ENCODE measurements around the gene SNX19. TPM values are rescaled to one million over a fixed set of nuclear protein-coding genes. Genes with fewer than 3 reads are reported as not detected.

Gene SNX19
- polyA plus RNA-seq, 3 donors = 14.2 to 35.5 (median 16.2) TPM

DNA sequence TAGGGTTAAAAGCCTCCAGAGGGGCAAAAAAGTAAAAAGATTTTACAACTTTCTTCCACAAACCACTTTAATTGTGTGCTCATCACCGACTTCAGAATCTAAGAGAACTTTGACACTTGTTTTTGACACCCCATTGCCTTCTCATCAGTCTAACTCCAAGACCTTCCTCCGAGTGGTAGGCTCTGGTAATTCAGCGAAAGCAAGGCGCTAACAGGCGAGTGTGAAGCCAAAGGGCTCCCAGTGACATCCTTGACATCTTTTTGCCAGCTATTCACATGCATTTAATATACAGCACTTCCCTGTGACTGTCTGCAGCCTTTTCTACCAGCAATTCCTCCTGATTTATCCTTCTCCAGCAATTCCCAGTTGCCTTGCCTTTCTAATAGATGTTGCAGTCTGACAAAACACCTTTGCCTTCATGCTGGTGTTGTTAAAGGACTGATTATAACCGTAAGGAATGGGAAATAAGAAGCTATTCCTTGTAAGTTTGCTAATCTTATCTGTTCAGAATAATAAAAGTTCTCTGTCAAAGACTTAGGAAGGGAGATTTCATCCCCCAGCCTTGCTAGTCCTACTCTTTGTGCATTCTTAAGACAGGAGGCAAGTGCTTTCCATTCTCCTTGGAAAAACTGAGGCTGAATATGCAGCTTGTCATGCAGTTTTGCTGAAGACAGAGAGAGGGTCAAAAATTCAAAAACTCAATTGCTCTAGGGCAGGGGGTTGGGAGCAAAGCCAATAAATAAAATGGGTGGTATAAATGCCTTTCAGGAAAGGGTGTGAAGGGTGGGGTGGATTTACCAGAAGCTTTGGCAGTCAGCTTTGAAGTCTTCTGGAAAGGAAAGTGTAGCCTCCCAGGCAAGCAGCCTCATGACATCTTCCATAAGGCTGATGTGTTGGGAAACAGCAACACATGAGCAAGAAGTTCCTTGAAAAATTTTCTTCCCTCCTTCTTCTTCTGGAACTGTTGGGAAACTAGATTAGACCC, 39.1 kb downstream of the SNX19 start:
- WGBS, 3 donors = 77 to 82% (median 80%) methylated on average over 6 of the region's 6 CpGs
- H3K27ac ChIP-seq (ENCODE audit: low read depth, low read length) = no peak overlapping the region

- no peak overlapping the region for H3K27ac ChIP-seq (ENCODE audit: low read depth, low read length)
- 70 to 80% (median 77%) methylated on average over 4 of the region's 4 CpGs for WGBS, 3 donors
These were observed 40.2 kb downstream of the SNX19 start for GRCh38 chr11:130876100-130876499.

DNA sequence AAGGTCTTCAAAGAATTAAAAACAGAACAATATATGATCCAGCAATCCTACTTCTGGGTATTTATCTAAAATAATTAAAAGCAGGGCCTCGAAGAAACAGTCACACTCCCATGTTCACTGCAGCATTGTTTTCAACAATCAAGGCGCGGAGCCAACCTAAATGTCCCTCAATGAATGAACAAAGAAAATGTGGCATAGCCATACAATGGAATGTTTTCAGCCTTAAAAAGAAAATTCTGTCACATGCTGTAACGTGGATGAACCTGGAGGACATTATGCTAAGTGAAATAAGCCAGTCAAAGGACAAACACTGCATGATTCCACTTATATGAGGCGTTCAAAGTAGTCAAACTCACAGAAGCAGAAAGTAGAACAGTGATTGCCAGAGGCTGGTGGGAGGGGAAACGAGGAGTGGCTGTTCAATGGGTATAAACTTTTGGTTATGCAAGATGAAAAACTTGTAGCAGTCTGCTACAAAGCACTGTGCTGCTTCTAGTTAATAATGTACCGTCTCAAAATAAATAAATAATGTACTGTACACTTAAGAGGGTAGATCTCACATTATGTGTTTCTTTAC, 41.2 kb downstream of the SNX19 start:
- 90 to 95% (median 91%) methylated on average over 7 of the region's 7 CpGs for WGBS, 3 donors
- no peak overlapping the region for H3K27ac ChIP-seq (ENCODE audit: low read depth, low read length)

GRCh38 chr11:130874396-130874795, 41.9 kb downstream of the SNX19 start:
- H3K27ac ChIP-seq (ENCODE audit: low read depth, low read length) = no peak overlapping the region
- 30 to 87% (median 40%) methylated on average over 1 of the region's 1 CpG for WGBS, 3 donors

DNA sequence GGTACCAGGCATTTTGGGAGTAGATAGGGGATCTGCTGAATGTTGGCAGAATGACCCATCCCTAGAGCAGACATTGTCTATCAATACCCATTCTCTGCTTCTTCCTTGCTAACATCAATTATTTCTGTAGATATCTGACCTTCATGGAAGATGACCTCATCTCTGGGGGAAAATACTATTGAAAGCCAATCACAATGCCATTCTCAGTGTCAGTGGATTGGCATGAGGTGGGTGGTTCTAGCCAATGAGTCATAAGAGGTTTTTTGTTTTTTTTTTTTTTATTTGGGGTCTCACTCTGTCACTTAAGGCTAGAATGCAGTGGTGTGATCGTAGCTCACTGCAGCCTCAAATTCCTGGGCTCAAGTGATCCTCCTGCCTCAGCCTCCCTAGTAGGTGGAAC, 42.5 kb downstream of the SNX19 start:
- WGBS, 3 donors = 92 to 97% (median 95%) methylated on average over 1 of the region's 1 CpG
- H3K27ac ChIP-seq (ENCODE audit: low read depth, low read length) = no peak overlapping the region

- no peak overlapping the region for H3K27ac ChIP-seq (ENCODE audit: low read depth, low read length)
- 53 to 77% (median 75%) methylated on average over 6 of the region's 6 CpGs for WGBS, 3 donors
These were observed 43.3 kb downstream of the SNX19 start for GRCh38 chr11:130872981-130873380.

DNA sequence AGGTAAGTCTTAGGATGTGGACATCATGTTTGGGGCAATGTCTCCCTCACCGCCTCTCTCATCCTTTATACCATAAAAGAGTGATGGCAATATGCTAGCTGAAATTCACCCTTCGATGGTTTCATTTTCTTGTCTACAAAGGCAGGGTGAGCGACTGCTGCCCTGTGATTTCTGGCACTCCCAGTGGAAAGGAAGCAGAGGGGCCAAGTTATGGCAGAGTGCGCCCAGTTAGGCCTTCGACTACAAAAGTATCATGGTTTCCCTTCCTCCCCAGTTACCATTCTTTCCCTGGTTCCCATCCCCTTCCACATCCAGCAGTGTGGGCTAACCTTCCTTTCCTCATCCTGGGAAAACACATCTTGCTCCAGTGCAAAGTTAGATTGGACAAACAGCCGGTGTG, 43.8 kb downstream of the SNX19 start:
- no peak overlapping the region for H3K27ac ChIP-seq (ENCODE audit: low read depth, low read length)
- 76 to 88% (median 84%) methylated on average over 6 of the region's 6 CpGs for WGBS, 3 donors

GRCh38 chr11:130872102-130872501, 44.2 kb downstream of the SNX19 start:
- H3K27ac ChIP-seq (ENCODE audit: low read depth, low read length) = no peak overlapping the region
- WGBS, 3 donors = 79 to 94% (median 93%) methylated on average over 5 of the region's 5 CpGs

- 54 to 80% (median 79%) methylated on average over 2 of the region's 2 CpGs for WGBS, 3 donors
- no peak overlapping the region for H3K27ac ChIP-seq (ENCODE audit: low read depth, low read length)
These were observed 44.7 kb downstream of the SNX19 start for GRCh38 chr11:130871616-130872015.

- 83 to 95% (median 86%) methylated on average over 7 of the region's 7 CpGs for WGBS, 3 donors
- no peak overlapping the region for H3K27ac ChIP-seq (ENCODE audit: low read depth, low read length)
These were observed 47.4 kb downstream of the SNX19 start for GRCh38 chr11:130868721-130869390.

- WGBS, 3 donors = 81 to 87% (median 82%) methylated on average over 8 of the region's 8 CpGs
- H3K27ac ChIP-seq (ENCODE audit: low read depth, low read length) = no peak overlapping the region
These were observed 48.1 kb downstream of the SNX19 start for GRCh38 chr11:130868086-130868710.

- 79 to 88% (median 81%) methylated on average over 4 of the region's 4 CpGs for WGBS, 3 donors
- no peak overlapping the region for H3K27ac ChIP-seq (ENCODE audit: low read depth, low read length)
These were observed 49.4 kb downstream of the SNX19 start for GRCh38 chr11:130866831-130867230.

DNA sequence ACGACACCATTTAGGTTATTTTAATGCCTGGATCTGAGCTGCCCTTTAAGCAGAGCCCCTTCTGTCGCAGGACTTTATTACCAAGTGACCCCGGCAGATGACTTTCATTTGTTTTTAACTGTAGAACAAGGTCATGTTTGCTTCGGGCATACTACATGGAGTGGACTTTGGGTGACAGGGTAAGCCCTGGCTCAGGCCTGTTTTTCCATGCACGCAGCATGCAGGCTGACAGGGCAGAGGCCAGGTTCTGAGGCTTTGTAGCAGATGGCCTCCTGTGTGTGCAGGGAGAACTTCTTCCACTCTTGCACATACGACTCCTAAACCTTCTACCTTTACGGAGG, 50.5 kb downstream of the SNX19 start:
- 80 to 90% (median 89%) methylated on average over 7 of the region's 7 CpGs for WGBS, 3 donors
- H3K27ac ChIP-seq (ENCODE audit: low read depth, low read length) = no peak overlapping the region

GRCh38 chr11:130865091-130865773, 51.0 kb downstream of the SNX19 start:
- no peak overlapping the region for H3K27ac ChIP-seq (ENCODE audit: low read depth, low read length)
- WGBS, 3 donors = 74 to 81% (median 74%) methylated on average over 11 of the region's 11 CpGs

DNA sequence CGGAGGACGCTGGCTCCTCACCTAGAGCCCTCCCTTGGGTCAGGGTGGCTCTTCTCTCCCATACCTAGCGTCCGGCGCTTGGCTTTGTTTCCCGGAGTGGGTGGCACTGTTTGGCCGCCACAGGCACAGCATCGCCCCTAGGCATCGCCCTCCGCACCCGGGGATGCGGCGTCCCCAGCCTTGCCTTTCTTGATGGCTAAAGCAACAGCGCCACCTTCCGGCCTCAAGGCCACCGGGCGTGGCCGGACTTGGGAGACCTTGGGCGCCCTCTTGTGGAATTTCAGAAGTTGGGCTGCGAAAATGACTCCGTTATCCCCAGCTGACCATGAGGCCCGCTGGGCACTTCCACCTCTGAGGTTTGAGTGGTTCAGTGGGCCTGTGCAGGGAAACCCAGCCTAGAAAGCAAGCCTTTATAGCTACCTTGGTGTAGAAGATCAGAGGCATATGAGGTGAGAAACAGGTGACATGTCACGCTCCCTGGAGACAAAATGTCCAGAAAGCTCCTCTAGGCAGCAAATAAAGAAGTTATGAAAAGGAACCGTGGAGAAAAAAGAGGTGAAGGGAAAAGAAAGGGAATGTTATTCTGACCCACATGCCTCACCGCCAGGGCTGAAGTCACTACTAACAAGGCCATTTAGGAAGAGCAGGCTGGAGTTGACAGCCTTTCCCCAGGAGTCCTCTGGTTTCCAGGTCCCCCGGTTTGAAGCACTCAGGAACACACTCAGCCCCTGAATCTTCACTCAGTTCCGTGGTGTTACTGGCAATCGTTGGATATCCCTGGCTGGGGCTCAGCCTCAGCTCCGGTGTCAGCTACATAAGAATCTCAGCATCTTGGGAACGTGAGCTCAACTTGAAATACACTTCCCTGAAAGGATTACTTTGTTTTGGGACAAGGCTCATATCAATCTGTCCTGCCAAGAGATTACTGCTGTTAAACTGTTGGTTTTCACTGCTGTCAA, 54.1 kb downstream of the SNX19 start:
- WGBS, 3 donors = 23 to 25% (median 24%) methylated on average over 30 of the region's 30 CpGs
- no peak overlapping the region for H3K27ac ChIP-seq (ENCODE audit: low read depth, low read length)

DNA sequence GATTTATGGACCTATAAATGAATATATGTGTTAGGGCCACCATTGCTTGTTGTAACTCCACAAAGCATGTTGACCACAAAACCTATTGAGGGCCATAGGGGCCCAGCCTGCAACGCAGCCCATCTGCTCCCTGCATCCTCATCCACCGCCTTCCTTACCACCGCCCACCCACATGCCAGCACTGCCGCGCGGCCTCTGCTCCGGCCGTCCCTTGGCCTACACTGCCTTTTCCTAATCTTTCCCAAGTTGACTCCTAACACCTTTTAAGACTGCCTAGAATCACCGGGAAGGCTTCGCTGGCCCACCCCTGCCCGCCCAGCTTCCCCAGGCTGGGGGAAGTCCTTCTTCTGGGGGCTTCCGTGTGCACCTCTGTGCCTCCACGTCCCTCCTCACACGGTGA, 55.0 kb downstream of the SNX19 start:
- no peak overlapping the region for H3K27ac ChIP-seq (ENCODE audit: low read depth, low read length)
- WGBS, 3 donors = 86 to 92% (median 91%) methylated on average over 14 of the region's 14 CpGs

- WGBS, 3 donors = 41 to 73% (median 52%) methylated on average over 1 of the region's 1 CpG
- H3K27ac ChIP-seq (ENCODE audit: low read depth, low read length) = no peak overlapping the region
These were observed 56.4 kb downstream of the SNX19 start for GRCh38 chr11:130859886-130860285.
